B cell (primary cell): ENCODE results near the gene ECE1. TPM values are rescaled to one million over a fixed set of nuclear protein-coding genes. Genes with fewer than 3 reads are reported as not detected.
A peak's percentile ranks its signal among the peaks of the same experiment; 100 is the strongest.

Experiments used
- ATAC-seq: fragments of 200-7000 bp; cut with Tn5 transposase; one replicate; pipeline ENCODE4 v1.10.0; 2021; ENCODE audit warnings: low read depth, mild to moderate bottlenecking, moderate number of reproducible peaks, moderate library complexity
- CTCF ChIA-PET: fragments of 350-600 bp; sonication (Branson Sonifier 250); formaldehyde crosslinking; loops from one replicate; lab custom pipeline; 2021; ENCODE audit warnings: antibody characterized with exemption, inconsistent platforms; lab: Charles Lee
- POLR2A ChIA-PET: fragments of 350-600 bp; sonication (Branson Sonifier 250); formaldehyde crosslinking; loops from one replicate; lab custom pipeline; 2021; ENCODE audit warnings: antibody characterized with exemption; lab: Charles Lee
- DNase-seq: peaks from one replicate; pipeline ENCODE4 v3.0.0; 2013
- H2AFZ ChIP-seq: 2 replicates; pipeline ENCODE4 v1.6.1; 2012; ENCODE audit warnings: mild to moderate bottlenecking, low read depth, low read length; ENCODE audit not compliant: insufficient read depth, poor library complexity, severe bottlenecking
- H3K27ac ChIP-seq, 2 donors: 1 replicate in 1 of 2; 2 replicates in 1 of 2; pipeline ENCODE4 v1.5.1; 2012 to 2013; ENCODE audit warnings: low read length in 2 of 2, mild to moderate bottlenecking in 2 of 2, moderate library complexity in 1 of 2
- H3K27me3 ChIP-seq, 4 experiments: fragments of 200-600 bp in 1 of 4; sonication (generic) in 1 of 4; replicated peaks in 1 of 4; 1 replicate in 2 of 4; 2 replicates in 2 of 4; pipeline versions ENCODE4 v1.6.1 to v1.7.0; 2013 to 2016; ENCODE audit warnings: low read length in 3 of 4, mild to moderate bottlenecking in 2 of 4, mixed read lengths in 1 of 4, moderate library complexity in 1 of 4; ENCODE audit not compliant: insufficient read depth in 4 of 4, control insufficient read depth in 3 of 4; ENCODE audit errors: control extremely low read depth in 1 of 4
- H3K36me3 ChIP-seq, 2 experiments: replicated peaks in 1 of 2; 1 replicate in 1 of 2; 2 replicates in 1 of 2; pipeline versions ENCODE4 v1.6.1 to v1.7.1; 2013; ENCODE audit warnings: low read length in 1 of 2; ENCODE audit not compliant: insufficient read depth in 2 of 2, control insufficient read depth in 1 of 2; ENCODE audit errors: control extremely low read depth in 1 of 2, extremely low read depth in 1 of 2
- H3K4me1 ChIP-seq, 2 donors: fragments of 200-600 bp in 1 of 2; sonication (generic) in 1 of 2; 1 replicate in 1 of 2; 2 replicates in 1 of 2; pipeline versions ENCODE4 v1.5.1 to v1.6.1; 2013 to 2017; ENCODE audit warnings: low read length in 2 of 2; ENCODE audit not compliant: control insufficient read depth in 2 of 2, insufficient read depth in 2 of 2
- H3K4me2 ChIP-seq: replicated peaks from 2 replicates; pipeline ENCODE3; 2012; ENCODE audit warnings: mild to moderate bottlenecking, low read depth, low read length; ENCODE audit not compliant: poor library complexity, severe bottlenecking
- H3K4me3 ChIP-seq, 5 experiments: fragments of 200-600 bp in 1 of 5; sonication (generic) in 1 of 5; 1 replicate in 3 of 5; 2 replicates in 2 of 5; pipeline versions ENCODE4 v1.5.1 to v1.7.0; 2011 to 2016; ENCODE audit warnings: low read length in 4 of 5, mild to moderate bottlenecking in 4 of 5, low read depth in 2 of 5, control low read depth in 1 of 5, moderate library complexity in 1 of 5; ENCODE audit not compliant: insufficient read depth in 1 of 5; ENCODE audit errors: control extremely low read depth in 1 of 5, extremely low read depth in 1 of 5
- H3K79me2 ChIP-seq: fragments of 200-600 bp; sonication (generic); one replicate; pipeline ENCODE4 v1.6.0; 2016; ENCODE audit warnings: low read length; ENCODE audit not compliant: control insufficient read depth, insufficient read depth
- H3K9ac ChIP-seq: fragments of 200-600 bp; sonication (generic); 2 replicates; pipeline ENCODE4 v1.6.1; 2017; ENCODE audit warnings: mild to moderate bottlenecking, low read length, moderate library complexity
- H3K9me3 ChIP-seq, 3 donors: one replicate each; pipeline versions ENCODE4 v1.6.1 to v1.7.1; 2013; ENCODE audit warnings: low read length in 2 of 3; ENCODE audit not compliant: control insufficient read depth in 2 of 3, insufficient read depth in 1 of 3; ENCODE audit errors: control extremely low read depth in 1 of 3
- H4K20me1 ChIP-seq: 2 replicates; pipeline ENCODE4 v1.6.0; 2012; ENCODE audit warnings: mild to moderate bottlenecking, low read length; ENCODE audit not compliant: insufficient read depth, control insufficient read depth, poor library complexity, severe bottlenecking
- H3K27ac Mint-ChIP-seq: one replicate; pipeline ENCODE4 v1.8.0; 2021; ENCODE audit warnings: mixed read lengths
- H3K27me3 Mint-ChIP-seq: one replicate; pipeline ENCODE4 v1.8.0; 2021; ENCODE audit warnings: mixed read lengths
- H3K4me1 Mint-ChIP-seq: one replicate; pipeline ENCODE4 v1.8.0; 2021; ENCODE audit warnings: mixed read lengths
- H3K4me3 Mint-ChIP-seq: one replicate; pipeline ENCODE4 v1.8.0; 2021; ENCODE audit warnings: mixed read lengths
- H3K9me3 Mint-ChIP-seq: one replicate; pipeline ENCODE4 v1.8.0; 2022; ENCODE audit warnings: mixed read lengths; ENCODE audit not compliant: insufficient read depth
- EZH2 ChIP-seq: IDR thresholded peaks from 2 replicates; pipeline ENCODE4 v1.6.1; 2012; ENCODE audit warnings: borderline replicate concordance, low read depth, mild to moderate bottlenecking, moderate library complexity, low read length; ENCODE audit not compliant: insufficient read depth, poor library complexity, severe bottlenecking
- WGBS: methylation state at CpG from one replicate; pipeline ENCODE4 v1.1.5; 2013; ENCODE audit warnings: missing lambda C conversion rate; ENCODE audit not compliant: insufficient coverage; 5-methylcytosine and 5-hydroxymethylcytosine counted together
- intact Hi-C: fragments of 100-400 bp; cut with micrococcal nuclease; formaldehyde crosslinking; loops from one replicate; pipeline ENCODE4 v1.10.0; 2022
- polyA plus RNA-seq: library from polyadenylated mRNA; depleted of rRNA; stranded (reverse); fragments of >200 nt; gene quantifications from 2 replicates; pipeline ENCODE4 v1.2.3, GENCODE V29; 2012
- total RNA-seq, 2 donors: library from RNA; stranded (reverse); fragments of 120-200 nt in 1 of 2; gene quantifications; 1 replicate in 1 of 2; 2 replicates in 1 of 2; pipeline versions ENCODE4 v1.2.3 to v1.2.4, GENCODE V29; 2013 to 2022
- TF ChIP-seq, protein P1 (sequence below): fragments of 200-600 bp; IDR thresholded peaks from one replicate; pipeline ENCODE4 v1.8.0; 2022; ENCODE audit warnings: antibody characterized with exemption, mild to moderate bottlenecking

ECE1 gene
- total and polyA plus RNA-seq, 2 donors (not counting 1 experiment from before 2014, with no cell fraction given), result 46.7 to 133 TPM

- CTCF ChIA-PET, result interaction anchor here (0.6 kb wide), 1 partner anchor 59 kb away, joined by 3 read pairs; no protein-coding TSS in a partner anchor
These were observed 25.4 kb downstream of the ECE1 start for GRCh38 chr1:21264898-21265297.

GRCh38 chr1:21263653-21264225 is 26.5 kb downstream of the ECE1 start:
- DNase-seq (no peak), ATAC-seq (no peak)
- peaks cover 3% of the 10 kb centered on the region for H3K79me2 ChIP-seq
- H3K9ac ChIP-seq, result no peak overlapping the region
- no peak overlapping the region for H3K4me2 ChIP-seq
- peaks cover 16% of the 10 kb centered on the region for H3K4me1 Mint-ChIP-seq
- WGBS, result 90% methylated on average over 8 of the region's 11 CpGs
- TF ChIP-seq, protein P1, sequence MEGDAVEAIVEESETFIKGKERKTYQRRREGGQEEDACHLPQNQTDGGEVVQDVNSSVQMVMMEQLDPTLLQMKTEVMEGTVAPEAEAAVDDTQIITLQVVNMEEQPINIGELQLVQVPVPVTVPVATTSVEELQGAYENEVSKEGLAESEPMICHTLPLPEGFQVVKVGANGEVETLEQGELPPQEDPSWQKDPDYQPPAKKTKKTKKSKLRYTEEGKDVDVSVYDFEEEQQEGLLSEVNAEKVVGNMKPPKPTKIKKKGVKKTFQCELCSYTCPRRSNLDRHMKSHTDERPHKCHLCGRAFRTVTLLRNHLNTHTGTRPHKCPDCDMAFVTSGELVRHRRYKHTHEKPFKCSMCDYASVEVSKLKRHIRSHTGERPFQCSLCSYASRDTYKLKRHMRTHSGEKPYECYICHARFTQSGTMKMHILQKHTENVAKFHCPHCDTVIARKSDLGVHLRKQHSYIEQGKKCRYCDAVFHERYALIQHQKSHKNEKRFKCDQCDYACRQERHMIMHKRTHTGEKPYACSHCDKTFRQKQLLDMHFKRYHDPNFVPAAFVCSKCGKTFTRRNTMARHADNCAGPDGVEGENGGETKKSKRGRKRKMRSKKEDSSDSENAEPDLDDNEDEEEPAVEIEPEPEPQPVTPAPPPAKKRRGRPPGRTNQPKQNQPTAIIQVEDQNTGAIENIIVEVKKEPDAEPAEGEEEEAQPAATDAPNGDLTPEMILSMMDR, result no peak
- TF ChIP-seq EZH2, result no peak
- H3K4me3 ChIP-seq, result no peak overlapping the region
- peaks cover 0 to 3% (median 0%) of the 10 kb centered on the region in 3 donors for H3K9me3 ChIP-seq
- no peaks in the 10 kb centered on the region for H3K4me1 ChIP-seq
- H2AFZ ChIP-seq, result no peak overlapping the region
- peak overlapping the region; percentile 20 for H3K27ac Mint-ChIP-seq
- H3K4me3 Mint-ChIP-seq, result no peak overlapping the region
- POLR2A ChIA-PET, result interaction anchor here (0.7 kb wide), 1 partner anchor 42 kb away, joined by 3 read pairs; no protein-coding TSS in a partner anchor
- H3K9me3 Mint-ChIP-seq, result no peaks in the 10 kb centered on the region
- peaks cover 19% of the 10 kb centered on the region for H4K20me1 ChIP-seq
- peaks cover 1 to 91% of the 10 kb centered on the region in 2 experiments for H3K36me3 ChIP-seq
- no peak overlapping the region for H3K27ac ChIP-seq
- H3K27me3 ChIP-seq, result no peaks in the 10 kb centered on the region
- H3K27me3 Mint-ChIP-seq, result no peaks in the 10 kb centered on the region
- intact Hi-C loops, result no loop called here
- CTCF ChIA-PET, result no interaction called here

More at GRCh38 chr1:21264898-21265297, 25.4 kb downstream of the ECE1 start:
- Histone ChIP-seq H3K4me3 (no peak overlapping the region), H4K20me1 (peaks cover 24% of the 10 kb centered on the region), H3K9ac (no peak overlapping the region), H3K79me2 (peaks cover 9% of the 10 kb centered on the region), H2AFZ (no peak overlapping the region), H3K9me3 (peaks cover 0 to 3% (median 0%) of the 10 kb centered on the region in 3 donors), H3K27me3 (no peaks in the 10 kb centered on the region), H3K36me3 (peaks cover 0 to 91% of the 10 kb centered on the region in 2 experiments), H3K4me1 (no peaks in the 10 kb centered on the region), H3K27ac (no peak overlapping the region), H3K4me2 (no peak overlapping the region)
- H3K9me3 Mint-ChIP-seq, result no peaks in the 10 kb centered on the region
- TF ChIP-seq, protein P1, result no peak
- no peak for TF ChIP-seq EZH2
- H3K27me3 Mint-ChIP-seq, result no peaks in the 10 kb centered on the region
- POLR2A ChIA-PET, result interaction anchor here (0.7 kb wide), 1 partner anchor 40 kb away, joined by 6 read pairs; no protein-coding TSS in a partner anchor
- intact Hi-C loops, result no loop called here
- WGBS, result no CpG with 5 or more reads among the region's 4 CpGs
- peaks cover 14% of the 10 kb centered on the region for H3K4me1 Mint-ChIP-seq
- no peak overlapping the region for H3K27ac Mint-ChIP-seq
- ATAC-seq, result no peak
- DNase-seq, result no peak
- H3K4me3 Mint-ChIP-seq, result no peak overlapping the region
